ENCODE measurements around the gene NUDT16L1.
A peak's percentile ranks its signal among the peaks of the same experiment; 100 is the strongest.

Gene NUDT16L1

GRCh38 chr16:4682616-4683254 is 10.6 kb upstream of the NUDT16L1 start:
- TF ChIP-seq CTCF (IDR thresholded peaks at IDR 0.05; ENCODE audit: extremely low read depth, insufficient read depth, missing control alignments) = peak; percentile 38
- DNase-seq (ENCODE audit: low spot score) = no peak
- in situ Hi-C loops (cut with MboI; ENCODE audit: low pct_unique_long_range_greater_than_20kb, low sequenced_read_pairs, unreplicated experiment) = no loop called here

GRCh38 chr16:4683255-4684057 is 9.9 kb upstream of the NUDT16L1 start:
- in situ Hi-C loops (cut with MboI; ENCODE audit: low pct_unique_long_range_greater_than_20kb, low sequenced_read_pairs, unreplicated experiment) = no loop called here
- no peak for DNase-seq (ENCODE audit: low spot score)

GRCh38 chr16:4684058-4684715 is 9.2 kb upstream of the NUDT16L1 start:
- no peak for TF ChIP-seq CTCF (IDR thresholded peaks at IDR 0.05; ENCODE audit: extremely low read depth, insufficient read depth, missing control alignments)
- in situ Hi-C loops (cut with MboI; ENCODE audit: low pct_unique_long_range_greater_than_20kb, low sequenced_read_pairs, unreplicated experiment) = no loop called here
- no peak for DNase-seq (ENCODE audit: low spot score)

More at GRCh38 chr16:4683255-4684057, 9.9 kb upstream of the NUDT16L1 start:
- TF ChIP-seq CTCF (IDR thresholded peaks at IDR 0.05; ENCODE audit: extremely low read depth, insufficient read depth, missing control alignments) = no peak

GRCh38 chr16:4684763-4685162 is 8.6 kb upstream of the NUDT16L1 start:
- no peak for DNase-seq (ENCODE audit: low spot score)

GRCh38 chr16:4685292-4685691 is 8.1 kb upstream of the NUDT16L1 start:
- no peak for DNase-seq (ENCODE audit: low spot score)
- TF ChIP-seq CTCF (IDR thresholded peaks at IDR 0.05; ENCODE audit: extremely low read depth, insufficient read depth, missing control alignments) = no peak
- in situ Hi-C loops (cut with MboI; ENCODE audit: low pct_unique_long_range_greater_than_20kb, low sequenced_read_pairs, unreplicated experiment) = no loop called here

More at GRCh38 chr16:4684763-4685162, 8.6 kb upstream of the NUDT16L1 start:
- in situ Hi-C loops (cut with MboI; ENCODE audit: low pct_unique_long_range_greater_than_20kb, low sequenced_read_pairs, unreplicated experiment) = no loop called here
- no peak for TF ChIP-seq CTCF (IDR thresholded peaks at IDR 0.05; ENCODE audit: extremely low read depth, insufficient read depth, missing control alignments)

GRCh38 chr16:4685776-4686496 is 7.4 kb upstream of the NUDT16L1 start:
- no peak for DNase-seq (ENCODE audit: low spot score)
- TF ChIP-seq CTCF (IDR thresholded peaks at IDR 0.05; ENCODE audit: extremely low read depth, insufficient read depth, missing control alignments) = no peak
- in situ Hi-C loops (cut with MboI; ENCODE audit: low pct_unique_long_range_greater_than_20kb, low sequenced_read_pairs, unreplicated experiment) = no loop called here
